IMR-90 (cell line): ENCODE measurements around the gene HOXD10. TPM values are rescaled to one million over a fixed set of nuclear protein-coding genes. Genes with fewer than 3 reads are reported as not detected.

ENCODE experiments used
- ATAC-seq: fragments of 200-7000 bp; cut with Tn5 transposase; 2 replicates; pipeline ENCODE4 v1.9.1; 2020; ENCODE audit warnings: low read depth, mild to moderate bottlenecking, moderate library complexity
- BruUV-seq: library from RNA; stranded (reverse); fragments of 400-500 nt; replicated peaks from 2 replicates; lab custom pipeline; 2021; lab: Mats Ljungman, UMichigan
- CTCF ChIA-PET: fragments of 300-600 bp; formaldehyde crosslinking; extraction: SDS; loops from one replicate; lab custom pipeline; 2021; ENCODE audit warnings: antibody characterized with exemption; lab: Yijun Ruan, JAX
- POLR2A ChIA-PET: fragments of 300-600 bp; sonication (Branson Sonifier 250); formaldehyde crosslinking; loops from one replicate; lab custom pipeline; 2022; ENCODE audit warnings: antibody characterized with exemption; ENCODE audit not compliant: unreplicated experiment; lab: Charles Lee
- DNase-seq: peaks from one replicate; pipeline ENCODE4 v3.0.0; 2013
- H2AFZ ChIP-seq: replicated peaks from 2 replicates; pipeline ENCODE3; 2013; ENCODE audit warnings: low read length, mild to moderate bottlenecking; ENCODE audit not compliant: poor library complexity
- H2AK5ac ChIP-seq: 2 replicates; pipeline ENCODE4 v1.6.1; 2013; ENCODE audit warnings: low read depth, low read length, inconsistent platforms
- H2AK9ac ChIP-seq: replicated peaks from 2 replicates; pipeline ENCODE3; 2013; ENCODE audit warnings: mild to moderate bottlenecking, low read depth, low read length, moderate library complexity; ENCODE audit not compliant: poor library complexity
- H2BK120ac ChIP-seq: 2 replicates; pipeline ENCODE4 v1.6.1; 2013; ENCODE audit warnings: low read depth, low read length, inconsistent platforms
- H2BK15ac ChIP-seq: 3 replicates; pipeline ENCODE4 v1.6.1; 2013; ENCODE audit warnings: low read depth, low read length, inconsistent platforms
- H2BK20ac ChIP-seq: 2 replicates; pipeline ENCODE4 v1.6.1; 2013; ENCODE audit warnings: low read depth, mild to moderate bottlenecking, inconsistent platforms, low read length, moderate library complexity
- H2BK5ac ChIP-seq: 2 replicates; pipeline ENCODE4 v1.6.1; 2013; ENCODE audit warnings: mild to moderate bottlenecking, low read depth, low read length, inconsistent platforms; ENCODE audit not compliant: poor library complexity, severe bottlenecking
- H3K14ac ChIP-seq: replicated peaks from 2 replicates; pipeline ENCODE4 v1.6.1; 2013; ENCODE audit warnings: low read depth, low read length, inconsistent platforms
- H3K18ac ChIP-seq: 2 replicates; pipeline ENCODE4 v1.6.1; 2013; ENCODE audit warnings: low read depth, low read length, control low read depth
- H3K23ac ChIP-seq: 2 replicates; pipeline ENCODE4 v1.6.1; 2013; ENCODE audit warnings: low read depth, low read length, inconsistent platforms
- H3K27ac ChIP-seq: 2 replicates; pipeline ENCODE4 v1.5.1; 2013; ENCODE audit warnings: mild to moderate bottlenecking, control low read depth, low read length; ENCODE audit not compliant: insufficient read depth
- H3K27me3 ChIP-seq: 2 replicates; pipeline ENCODE4 v1.6.1; 2013; ENCODE audit warnings: low read length; ENCODE audit not compliant: control insufficient read depth, insufficient read depth
- H3K36me3 ChIP-seq: 2 replicates; pipeline ENCODE4 v1.6.1; 2013; ENCODE audit warnings: low read length, mixed read lengths; ENCODE audit not compliant: control insufficient read depth, insufficient read depth
- H3K4ac ChIP-seq: 2 replicates; pipeline ENCODE4 v1.6.1; 2013; ENCODE audit warnings: low read depth, low read length, inconsistent platforms
- H3K4me1 ChIP-seq: 2 replicates; pipeline ENCODE4 v1.6.1; 2013; ENCODE audit warnings: low read length, mixed read lengths; ENCODE audit not compliant: control insufficient read depth, insufficient read depth
- H3K4me2 ChIP-seq: 2 replicates; pipeline ENCODE4 v1.6.1; 2013; ENCODE audit warnings: low read depth, mild to moderate bottlenecking, control low read depth, low read length, moderate library complexity
- H3K4me3 ChIP-seq: 2 replicates; pipeline ENCODE4 v1.5.1; 2013; ENCODE audit warnings: low read depth, mild to moderate bottlenecking, control low read depth, low read length, moderate library complexity; ENCODE audit not compliant: insufficient read depth
- H3K56ac ChIP-seq: 2 replicates; pipeline ENCODE4 v1.6.1; 2013; ENCODE audit warnings: low read length, inconsistent platforms; ENCODE audit not compliant: insufficient read depth; ENCODE audit errors: extremely low read depth
- H3K79me1 ChIP-seq, 2 experiments: 2 replicates each; pipeline ENCODE4 v1.6.1; 2013; ENCODE audit warnings: low read length in 2 of 2, inconsistent platforms in 1 of 2, low read depth in 1 of 2
- H3K9ac ChIP-seq: 2 replicates; pipeline ENCODE4 v1.6.1; 2013; ENCODE audit warnings: low read depth, low read length, control low read depth
- H3K9me1 ChIP-seq: 2 replicates; pipeline ENCODE4 v1.6.1; 2013; ENCODE audit warnings: low read length, inconsistent platforms; ENCODE audit not compliant: insufficient read depth
- H3K9me3 ChIP-seq: 2 replicates; pipeline ENCODE4 v1.6.1; 2013; ENCODE audit warnings: low read length; ENCODE audit not compliant: control insufficient read depth, insufficient read depth
- H4K20me1 ChIP-seq: 2 replicates; pipeline ENCODE4 v1.6.1; 2013; ENCODE audit warnings: low read length, inconsistent platforms; ENCODE audit not compliant: insufficient read depth
- H4K5ac ChIP-seq: 2 replicates; pipeline ENCODE4 v1.6.1; 2013; ENCODE audit warnings: mild to moderate bottlenecking, low read depth, low read length, control low read depth
- H4K8ac ChIP-seq, 2 experiments: 2 replicates each; pipeline ENCODE4 v1.6.1; 2013; ENCODE audit warnings: low read depth in 2 of 2, low read length in 2 of 2, control low read depth in 1 of 2, inconsistent platforms in 1 of 2
- H4K91ac ChIP-seq: 2 replicates; pipeline ENCODE4 v1.6.1; 2013; ENCODE audit warnings: low read depth, low read length, inconsistent platforms; ENCODE audit not compliant: insufficient read depth
- BHLHE40 ChIP-seq: fragments of 150-350 bp; IDR thresholded peaks from 2 replicates; pipeline ENCODE4 v1.6.1; 2016; ENCODE audit warnings: mild to moderate bottlenecking, low read depth, low read length
- CHD1 ChIP-seq: IDR thresholded peaks from 2 replicates; pipeline ENCODE4 v1.6.1; 2012; ENCODE audit warnings: low read depth, low read length, improper control_type of control experiment
- FOS ChIP-seq: fragments of 150-350 bp; IDR thresholded peaks from 2 replicates; pipeline ENCODE4 v1.6.1; 2016; ENCODE audit warnings: low read depth, low read length
- MAFK ChIP-seq: IDR thresholded peaks from 2 replicates; pipeline ENCODE4 v1.6.1; 2012; ENCODE audit warnings: low read depth, low read length, improper control_type of control experiment
- MAZ ChIP-seq: IDR thresholded peaks from 2 replicates; pipeline ENCODE4 v1.6.1; 2012; ENCODE audit warnings: low read depth, mild to moderate bottlenecking, low read length, improper control_type of control experiment, moderate library complexity, borderline replicate concordance
- MXI1 ChIP-seq: IDR thresholded peaks from 2 replicates; pipeline ENCODE4 v1.6.1; 2012; ENCODE audit warnings: low read depth, mild to moderate bottlenecking, low read length, moderate library complexity, borderline replicate concordance
- NFE2L2 ChIP-seq: fragments of 150-350 bp; IDR thresholded peaks from 2 replicates; pipeline ENCODE4 v1.6.1; 2016; ENCODE audit warnings: low read depth, mild to moderate bottlenecking, low read length
- POLR2A ChIP-seq: IDR thresholded peaks from 2 replicates; pipeline ENCODE4 v1.6.1; 2012; ENCODE audit warnings: mild to moderate bottlenecking, low read depth, low read length
- RAD21 ChIP-seq: IDR thresholded peaks from 2 replicates; pipeline ENCODE4 v1.6.1; 2012; ENCODE audit warnings: low read length, improper control_type of control experiment
- RCOR1 ChIP-seq: IDR thresholded peaks from 2 replicates; pipeline ENCODE4 v1.6.1; 2012; ENCODE audit warnings: mild to moderate bottlenecking, low read length, improper control_type of control experiment; ENCODE audit not compliant: insufficient replicate concordance
- SMC3 ChIP-seq: fragments of 150-350 bp; IDR thresholded peaks from 2 replicates; pipeline ENCODE4 v1.6.1; 2016; ENCODE audit warnings: low read depth, mild to moderate bottlenecking, antibody characterized with exemption, low read length, moderate library complexity
- WGBS, 2 experiments: methylation state at CpG; one replicate each; pipeline versions ENCODE4 v1.1.5 to v1.1.7; 2013; ENCODE audit warnings: missing lambda C conversion rate in 2 of 2; ENCODE audit not compliant: insufficient read length in 1 of 2; ENCODE audit errors: extremely low coverage in 2 of 2; 5-methylcytosine and 5-hydroxymethylcytosine counted together
- dilution Hi-C: fragments of 300-500 bp; cut with HindIII; formaldehyde crosslinking; loops from one replicate; pipeline ENCODE4 v1.14.3; 2018; ENCODE audit warnings: low sequenced_read_pairs; ENCODE audit not compliant: unreplicated experiment
- in situ Hi-C: fragments of 300-500 bp; cut with MboI; formaldehyde crosslinking; loops from 3 replicates; pipeline ENCODE4 v1.14.3; 2019; ENCODE audit warnings: low sequenced_read_pairs, inconsistent platforms, mixed read lengths
- intact Hi-C: fragments of 100-400 bp; cut with micrococcal nuclease; formaldehyde crosslinking; loops from 2 replicates; pipeline ENCODE4 v1.10.0; 2022
- polyA plus RNA-seq, 3 experiments: library from polyadenylated mRNA; depleted of rRNA; stranded (reverse); fragments of >200 nt; gene quantifications; 2 replicates each; pipeline ENCODE4 v1.2.3, GENCODE V29; 2012; ENCODE audit warnings: low replicate concordance in 1 of 3
- total RNA-seq: library from RNA; depleted of rRNA; stranded (reverse); fragments of >200 nt; gene quantifications from 2 replicates; pipeline ENCODE4 v1.2.3, GENCODE V29; 2012
- TF ChIP-seq, protein P1 (sequence below): conservative IDR thresholded peaks from 2 replicates; pipeline ENCODE4 v1.5.1; 2012; ENCODE audit warnings: mild to moderate bottlenecking, low read depth, low read length, improper control_type of control experiment
- TF ChIP-seq, protein P2 (sequence below): fragments of 150-350 bp; IDR thresholded peaks from 2 replicates; pipeline ENCODE4 v1.6.1; 2016; ENCODE audit warnings: low read depth, mild to moderate bottlenecking, low read length, moderate library complexity, borderline replicate concordance

HOXD10 gene
- total and polyA plus RNA-seq, 2 of the 4 experiments (the other 2 are of a cell fraction): not detected

DNA sequence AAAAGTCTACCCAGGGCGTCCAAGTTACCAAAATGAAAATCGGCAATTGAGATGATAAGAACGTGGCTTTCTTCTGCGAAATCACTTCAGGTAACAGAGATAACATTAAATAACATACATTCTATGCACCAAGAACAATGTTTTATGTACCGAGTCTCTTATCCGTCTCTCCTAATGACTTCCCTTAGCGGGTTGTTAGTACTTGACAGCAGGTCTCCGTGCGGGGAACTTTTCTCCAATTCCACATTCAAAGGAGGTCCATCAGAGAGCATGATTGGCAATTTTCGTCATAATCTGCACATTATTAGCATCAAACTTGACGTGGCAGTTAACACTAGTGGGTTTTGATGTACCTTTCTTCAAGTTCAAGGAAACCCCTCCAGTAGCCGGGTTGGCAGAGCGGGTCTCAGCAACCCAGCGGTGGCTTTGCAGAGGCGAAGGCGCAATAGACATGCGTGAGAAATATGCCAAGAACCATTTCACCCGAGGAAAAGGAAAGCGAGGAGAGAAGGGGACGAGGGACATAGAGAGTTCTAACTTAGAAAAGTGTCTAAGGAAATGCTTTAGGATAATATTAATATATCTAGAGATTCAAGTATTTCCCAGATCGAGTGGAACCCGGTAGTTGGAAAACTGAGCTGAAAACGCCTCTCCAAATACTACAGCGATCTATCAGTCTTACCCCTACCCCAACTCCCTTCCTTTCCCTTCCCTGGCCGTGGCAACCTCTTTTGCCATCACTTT is 37.9 kb upstream of the HOXD10 start:
- Histone ChIP-seq H4K20me1 (peaks cover 3% of the 10 kb centered on the region; the same call in 1 of the 2 replicates), H3K79me1 (no peaks in the 10 kb centered on the region), H3K27me3 (peaks cover 84% of the 10 kb centered on the region), H3K23ac (no peak overlapping the region), H3K9me1 (no peaks in the 10 kb centered on the region), H3K9ac (no peak overlapping the region), H3K18ac (no peak overlapping the region), H3K9me3 (peaks cover 21% of the 10 kb centered on the region), H2BK20ac (no peak overlapping the region), H3K4ac (no peak overlapping the region), H2AFZ (no peak overlapping the region), H4K5ac (no peak overlapping the region), H3K4me1 (peaks cover 1% of the 10 kb centered on the region), H4K91ac (no peak overlapping the region), H2BK5ac (no peak overlapping the region), H3K56ac (no peak overlapping the region), H3K4me2 (no peak overlapping the region; the same call in 1 of the 2 replicates), H2AK5ac (no peak overlapping the region), H2BK15ac (no peak overlapping the region), H3K14ac (no peak overlapping the region), H3K36me3 (no peaks in the 10 kb centered on the region), H3K27ac (no peak overlapping the region), H2AK9ac (no peak overlapping the region), H3K4me3 (no peak overlapping the region), H4K8ac (no peak overlapping the region), H2BK120ac (no peak overlapping the region)
- 3% methylated on average over 13 of the region's 25 CpGs; no CpG with 5 or more reads in 1 of the 2 experiments for WGBS, 2 experiments
- intact Hi-C loops (no loop called here), in situ Hi-C loops (loop anchor here (25.0 kb wide), 2 partner anchors 1041 to 1341 kb away; no protein-coding TSS in a partner anchor), dilution Hi-C loops (no loop called here)
- ChIA-PET CTCF (interaction anchor here (1.0 kb wide), 1 partner anchor 389 kb away, joined by 3 read pairs; no protein-coding TSS in a partner anchor), POLR2A (no interaction called here)
- ATAC-seq (no peak), DNase-seq (no peak)
- no TSS peak for BruUV-seq
- TF ChIP-seq SMC3: no peak
- no peak for TF ChIP-seq POLR2A
- no peak for TF ChIP-seq BHLHE40
- no peak for TF ChIP-seq FOS
- TF ChIP-seq, protein P1, sequence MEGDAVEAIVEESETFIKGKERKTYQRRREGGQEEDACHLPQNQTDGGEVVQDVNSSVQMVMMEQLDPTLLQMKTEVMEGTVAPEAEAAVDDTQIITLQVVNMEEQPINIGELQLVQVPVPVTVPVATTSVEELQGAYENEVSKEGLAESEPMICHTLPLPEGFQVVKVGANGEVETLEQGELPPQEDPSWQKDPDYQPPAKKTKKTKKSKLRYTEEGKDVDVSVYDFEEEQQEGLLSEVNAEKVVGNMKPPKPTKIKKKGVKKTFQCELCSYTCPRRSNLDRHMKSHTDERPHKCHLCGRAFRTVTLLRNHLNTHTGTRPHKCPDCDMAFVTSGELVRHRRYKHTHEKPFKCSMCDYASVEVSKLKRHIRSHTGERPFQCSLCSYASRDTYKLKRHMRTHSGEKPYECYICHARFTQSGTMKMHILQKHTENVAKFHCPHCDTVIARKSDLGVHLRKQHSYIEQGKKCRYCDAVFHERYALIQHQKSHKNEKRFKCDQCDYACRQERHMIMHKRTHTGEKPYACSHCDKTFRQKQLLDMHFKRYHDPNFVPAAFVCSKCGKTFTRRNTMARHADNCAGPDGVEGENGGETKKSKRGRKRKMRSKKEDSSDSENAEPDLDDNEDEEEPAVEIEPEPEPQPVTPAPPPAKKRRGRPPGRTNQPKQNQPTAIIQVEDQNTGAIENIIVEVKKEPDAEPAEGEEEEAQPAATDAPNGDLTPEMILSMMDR: no peak
- TF ChIP-seq NFE2L2: no peak
- TF ChIP-seq CHD1: no peak
- TF ChIP-seq RAD21: no peak
- TF ChIP-seq MAZ: no peak
- TF ChIP-seq, protein P2, sequence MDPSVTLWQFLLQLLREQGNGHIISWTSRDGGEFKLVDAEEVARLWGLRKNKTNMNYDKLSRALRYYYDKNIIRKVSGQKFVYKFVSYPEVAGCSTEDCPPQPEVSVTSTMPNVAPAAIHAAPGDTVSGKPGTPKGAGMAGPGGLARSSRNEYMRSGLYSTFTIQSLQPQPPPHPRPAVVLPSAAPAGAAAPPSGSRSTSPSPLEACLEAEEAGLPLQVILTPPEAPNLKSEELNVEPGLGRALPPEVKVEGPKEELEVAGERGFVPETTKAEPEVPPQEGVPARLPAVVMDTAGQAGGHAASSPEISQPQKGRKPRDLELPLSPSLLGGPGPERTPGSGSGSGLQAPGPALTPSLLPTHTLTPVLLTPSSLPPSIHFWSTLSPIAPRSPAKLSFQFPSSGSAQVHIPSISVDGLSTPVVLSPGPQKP: no peak
- TF ChIP-seq MXI1: no peak
- TF ChIP-seq MAFK: no peak
- TF ChIP-seq RCOR1: no peak
